Neural progenitor cell (in vitro differentiated cells): Measurements from ENCODE around the gene EHD4.

ENCODE experiments used
- EZH2 ChIP-seq: fragments of 200-600 bp; sonication (generic); IDR thresholded peaks from 2 replicates; pipeline ENCODE4 v1.6.1; 2017; ENCODE audit warnings: antibody characterized with exemption, mild to moderate bottlenecking, moderate library complexity
- EZH2phosphoT487 ChIP-seq: fragments of 200-600 bp; sonication (generic); IDR thresholded peaks from 2 replicates; pipeline ENCODE4 v1.6.1; 2017; ENCODE audit warnings: antibody characterized with exemption
- TF ChIP-seq, protein P1 (sequence below): fragments of 200-600 bp; sonication (generic); IDR thresholded peaks from 2 replicates; pipeline ENCODE4 v1.5.1; 2017; ENCODE audit warnings: antibody characterized with exemption, mild to moderate bottlenecking

DNA sequence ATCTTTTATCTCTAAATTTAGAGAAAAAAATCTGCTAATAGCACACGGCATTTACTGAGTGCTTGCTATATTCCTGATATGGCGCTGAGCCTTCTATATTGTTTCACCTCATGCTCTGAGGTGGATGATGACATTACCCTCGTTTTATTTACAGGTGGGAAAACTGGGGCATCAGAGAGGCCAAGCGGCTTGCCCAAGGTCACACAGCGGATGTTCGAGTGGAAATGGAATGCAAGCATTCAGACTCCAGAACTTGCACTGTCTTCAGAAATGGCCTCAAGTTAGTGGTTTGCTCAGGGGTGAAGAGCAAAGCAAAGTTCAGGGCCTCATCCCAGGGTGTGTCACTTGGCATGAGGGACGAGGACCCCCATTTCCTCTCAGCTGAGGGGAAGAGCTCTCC, 17.3 kb downstream of the EHD4 start:
- TF ChIP-seq, protein P1, sequence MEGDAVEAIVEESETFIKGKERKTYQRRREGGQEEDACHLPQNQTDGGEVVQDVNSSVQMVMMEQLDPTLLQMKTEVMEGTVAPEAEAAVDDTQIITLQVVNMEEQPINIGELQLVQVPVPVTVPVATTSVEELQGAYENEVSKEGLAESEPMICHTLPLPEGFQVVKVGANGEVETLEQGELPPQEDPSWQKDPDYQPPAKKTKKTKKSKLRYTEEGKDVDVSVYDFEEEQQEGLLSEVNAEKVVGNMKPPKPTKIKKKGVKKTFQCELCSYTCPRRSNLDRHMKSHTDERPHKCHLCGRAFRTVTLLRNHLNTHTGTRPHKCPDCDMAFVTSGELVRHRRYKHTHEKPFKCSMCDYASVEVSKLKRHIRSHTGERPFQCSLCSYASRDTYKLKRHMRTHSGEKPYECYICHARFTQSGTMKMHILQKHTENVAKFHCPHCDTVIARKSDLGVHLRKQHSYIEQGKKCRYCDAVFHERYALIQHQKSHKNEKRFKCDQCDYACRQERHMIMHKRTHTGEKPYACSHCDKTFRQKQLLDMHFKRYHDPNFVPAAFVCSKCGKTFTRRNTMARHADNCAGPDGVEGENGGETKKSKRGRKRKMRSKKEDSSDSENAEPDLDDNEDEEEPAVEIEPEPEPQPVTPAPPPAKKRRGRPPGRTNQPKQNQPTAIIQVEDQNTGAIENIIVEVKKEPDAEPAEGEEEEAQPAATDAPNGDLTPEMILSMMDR: no peak
- no peak for TF ChIP-seq EZH2
- TF ChIP-seq EZH2phosphoT487: no peak
